HCT116 (cell line): Measurements from ENCODE around the gene NSMF. TPM values are rescaled to one million over a fixed set of nuclear protein-coding genes. Genes with fewer than 3 reads are reported as not detected.

Experiments used
- ATAC-seq: fragments of 200-7000 bp; cut with Tn5 transposase; 2 replicates; pipeline ENCODE4 v1.9.1; 2020; ENCODE audit warnings: mild to moderate bottlenecking, moderate library complexity
- BruUV-seq: library from RNA; stranded (reverse); fragments of 400-500 nt; replicated peaks from 2 replicates; lab custom pipeline; 2021; lab: Mats Ljungman, UMichigan
- CTCF ChIA-PET: fragments of 300-600 bp; sonication (Branson Sonifier 250); formaldehyde crosslinking; loops from one replicate; lab custom pipeline; 2021; ENCODE audit warnings: antibody characterized with exemption; lab: Charles Lee
- POLR2A ChIA-PET: fragments of 300-600, 350-600 bp; sonication (Branson Sonifier 250); formaldehyde crosslinking; loops from one replicate; lab custom pipeline; 2021; ENCODE audit warnings: antibody characterized with exemption; lab: Charles Lee
- RAD21 ChIA-PET, 2 experiments: fragments of 300-600 bp; sonication (Branson Sonifier 250); formaldehyde crosslinking; loops; one replicate each; lab custom pipeline; 2023; ENCODE audit warnings: low total read pairs in 2 of 2; ENCODE audit not compliant: uncharacterized antibody in 2 of 2, unreplicated experiment in 2 of 2, low non-redundant PET in 1 of 2; lab: Charles Lee
- DNase-seq: peaks from one replicate; pipeline ENCODE4 v3.0.0-alpha.2; 2010; ENCODE audit warnings: low read depth, low spot score
- H2AFZ ChIP-seq: fragments of 200-600 bp; shearing (Covaris generic), sonication (generic); 2 replicates; pipeline ENCODE4 v1.6.1; 2017; ENCODE audit warnings: low read depth, mixed run types, mixed read lengths, antibody characterized with exemption, low read length; ENCODE audit not compliant: poor library complexity, severe bottlenecking
- H3K27ac ChIP-seq: 2 replicates; pipeline ENCODE4 v1.5.1; 2012; ENCODE audit warnings: low read depth, low read length
- H3K27me3 ChIP-seq: fragments of 200-600 bp; sonication (generic); 2 replicates; pipeline ENCODE4 v1.6.1; 2016; ENCODE audit warnings: mixed run types, low read length, mixed read lengths; ENCODE audit not compliant: insufficient read depth
- H3K36me3 ChIP-seq, 2 experiments: fragments of 200-500 bp in 1 of 2; fragments of 200-600 bp in 1 of 2; sonication (Bioruptor generic) in 1 of 2; sonication (generic) in 1 of 2; 2 replicates each; pipeline versions ENCODE4 v1.5.1 to v1.6.1; 2014 to 2016; ENCODE audit warnings: low read length in 2 of 2, inconsistent platforms in 1 of 2, mixed read lengths in 1 of 2, mixed run types in 1 of 2; ENCODE audit not compliant: insufficient read depth in 2 of 2, control insufficient read depth in 1 of 2
- H3K4me1 ChIP-seq, 2 experiments: fragments of 200-600 bp in 1 of 2; sonication (generic) in 1 of 2; 2 replicates each; pipeline versions ENCODE4 v1.5.1 to v1.6.1; 2012 to 2017; ENCODE audit warnings: low read length in 2 of 2, inconsistent platforms in 1 of 2, mild to moderate bottlenecking in 1 of 2, mixed read lengths in 1 of 2, mixed run types in 1 of 2, moderate library complexity in 1 of 2; ENCODE audit not compliant: insufficient read depth in 2 of 2, control insufficient read depth in 1 of 2
- H3K4me2 ChIP-seq: fragments of 200-600 bp; sonication (generic); 2 replicates; pipeline ENCODE4 v1.6.1; 2017; ENCODE audit warnings: mixed run types, low read length, mixed read lengths
- H3K4me3 ChIP-seq, 2 experiments: fragments of 200-600 bp in 1 of 2; sonication (generic) in 1 of 2; replicated peaks in 1 of 2; 2 replicates each; pipeline ENCODE4 v1.5.1; 2011 to 2016; ENCODE audit warnings: low read length in 2 of 2, control low read depth in 1 of 2, low read depth in 1 of 2, mild to moderate bottlenecking in 1 of 2, mixed read lengths in 1 of 2, mixed run types in 1 of 2
- H3K79me2 ChIP-seq: fragments of 200-600 bp; sonication (generic); 2 replicates; pipeline ENCODE4 v1.6.1; 2017; ENCODE audit warnings: mild to moderate bottlenecking, mixed run types, low read length, moderate library complexity, mixed read lengths; ENCODE audit not compliant: insufficient read depth
- H3K9ac ChIP-seq: fragments of 200-600 bp; sonication (generic); 2 replicates; pipeline ENCODE4 v1.6.1; 2016; ENCODE audit warnings: low read length, mixed read lengths
- H3K9me2 ChIP-seq: fragments of 200-600 bp; sonication (generic), shearing (Covaris generic); 2 replicates; pipeline ENCODE4 v1.6.1; 2017; ENCODE audit warnings: mixed run types, mild to moderate bottlenecking, moderate library complexity; ENCODE audit not compliant: insufficient read depth
- H3K9me3 ChIP-seq, 2 experiments: fragments of 200-500 bp in 1 of 2; fragments of 200-600 bp in 1 of 2; sonication (Bioruptor generic) in 1 of 2; sonication (generic) in 1 of 2; 2 replicates each; pipeline ENCODE4 v1.6.1; 2014 to 2017; ENCODE audit warnings: low read length in 2 of 2, mixed read lengths in 2 of 2, inconsistent platforms in 1 of 2, low read depth in 1 of 2, mild to moderate bottlenecking in 1 of 2, mixed run types in 1 of 2, moderate library complexity in 1 of 2; ENCODE audit not compliant: control insufficient read depth in 1 of 2, insufficient read depth in 1 of 2
- H4K20me1 ChIP-seq: fragments of 200-600 bp; sonication (generic), shearing (Covaris generic); 2 replicates; pipeline ENCODE4 v1.6.1; 2017; ENCODE audit warnings: mixed run types, mild to moderate bottlenecking, moderate library complexity; ENCODE audit not compliant: insufficient read depth
- ATF3 ChIP-seq: IDR thresholded peaks from 2 replicates; pipeline ENCODE4 v1.6.1; 2012
- CTCF ChIP-seq, 3 experiments: fragments of 200-600 bp in 1 of 3; sonication (generic) in 1 of 3; IDR thresholded peaks in 2 of 3; conservative IDR thresholded peaks in 1 of 3; 2 replicates each; pipeline ENCODE4 v1.5.1; 2012 to 2017; ENCODE audit warnings: low read depth in 2 of 3, low read length in 2 of 3, antibody characterized with exemption in 1 of 3, borderline replicate concordance in 1 of 3, control low read depth in 1 of 3, mild to moderate bottlenecking in 1 of 3, mixed read lengths in 1 of 3, mixed run types in 1 of 3, moderate library complexity in 1 of 3; ENCODE audit not compliant: insufficient read depth in 1 of 3
- EGR1 ChIP-seq: IDR thresholded peaks from 2 replicates; pipeline ENCODE4 v1.6.1; 2012; ENCODE audit warnings: low read depth
- ELF1 ChIP-seq: IDR thresholded peaks from 2 replicates; pipeline ENCODE4 v1.6.1; 2012; ENCODE audit warnings: low read depth, borderline replicate concordance
- EZH2 ChIP-seq: fragments of 200-600 bp; sonication (generic); IDR thresholded peaks from 2 replicates; pipeline ENCODE4 v1.6.1; 2017; ENCODE audit warnings: antibody characterized with exemption, mixed run types
- FOSL1 ChIP-seq: IDR thresholded peaks from 2 replicates; pipeline ENCODE4 v1.6.1; 2012; ENCODE audit warnings: low read depth
- JUND ChIP-seq: IDR thresholded peaks from 2 replicates; pipeline ENCODE4 v1.6.1; 2012
- REST ChIP-seq: IDR thresholded peaks from 2 replicates; pipeline ENCODE4 v1.6.1; 2012; ENCODE audit warnings: low read depth
- SP1 ChIP-seq: IDR thresholded peaks from 2 replicates; pipeline ENCODE4 v1.6.1; 2012; ENCODE audit warnings: low read depth
- SRF ChIP-seq: IDR thresholded peaks from 2 replicates; pipeline ENCODE4 v1.6.1; 2012; ENCODE audit warnings: low read depth
- TCF7L2 ChIP-seq: IDR thresholded peaks from 2 replicates; pipeline ENCODE4 v1.7.0; 2011; ENCODE audit warnings: borderline replicate concordance, inconsistent platforms; ENCODE audit not compliant: insufficient read depth, insufficient read length; ENCODE audit errors: extremely low read depth
- ZNF274 ChIP-seq: fragments of 200-500 bp; sonication (Bioruptor generic); IDR thresholded peaks from 2 replicates; pipeline ENCODE4 v1.6.1; 2014; ENCODE audit warnings: mild to moderate bottlenecking, low read depth, low read length, inconsistent platforms
- intact Hi-C: fragments of 100-400 bp; cut with micrococcal nuclease; formaldehyde crosslinking; loops from 2 replicates; pipeline ENCODE4 v1.10.0; 2022
- total RNA-seq: library from RNA; stranded (reverse); gene quantifications from one replicate; pipeline ENCODE4 v1.2.1, GENCODE V29; 2021; ENCODE audit not compliant: unreplicated experiment

Gene NSMF
- total RNA-seq, 1 experiment from 2014 or later = 81.9 TPM

- ATAC-seq (no peak), DNase-seq (no peak)
- no peaks in the 10 kb centered on the region for H3K9me3 ChIP-seq
- H3K4me3 ChIP-seq = no peak overlapping the region
- intact Hi-C loops = no loop called here
- H3K4me1 ChIP-seq = peaks cover 12 to 22% of the 10 kb centered on the region in 2 experiments
- H3K79me2 ChIP-seq = peaks cover 6% of the 10 kb centered on the region; the same call in 1 of the 2 replicates
- no peak overlapping the region for H3K4me2 ChIP-seq
- ChIA-PET POLR2A (no interaction called here), RAD21 (no interaction called here)
- peaks cover 8 to 22% of the 10 kb centered on the region in 2 experiments; a peak in 3 of 4 replicates for H3K36me3 ChIP-seq
- no peak overlapping the region for H3K27ac ChIP-seq
- no TSS peak for BruUV-seq
- H2AFZ ChIP-seq = no peak overlapping the region
- no peak for TF ChIP-seq EGR1
- no peak for TF ChIP-seq FOSL1
- TF ChIP-seq ELF1 = no peak
- TF ChIP-seq, all 23 proteins: peak for 0
- CTCF ChIA-PET = interaction anchor here (1.0 kb wide), 1 partner anchor 25 kb away, joined by 3 read pairs; the partner anchor contains the start of gene EXD3
- no peak overlapping the region for H3K9ac ChIP-seq
- no peaks in the 10 kb centered on the region for H3K9me2 ChIP-seq
- no peaks in the 10 kb centered on the region for H4K20me1 ChIP-seq
- no peaks in the 10 kb centered on the region for H3K27me3 ChIP-seq
Measured at GRCh38 chr9:137447722-137448601, 11.2 kb downstream of the NSMF start.

- intact Hi-C loops = no loop called here
- RAD21 ChIA-PET = no interaction called here
- H3K4me2 ChIP-seq = no peak overlapping the region
- no peaks in the 10 kb centered on the region for H3K27me3 ChIP-seq
- no peaks in the 10 kb centered on the region for H3K9me3 ChIP-seq
- H3K4me3 ChIP-seq = no peak overlapping the region
- no TSS peak for BruUV-seq
- H4K20me1 ChIP-seq = no peaks in the 10 kb centered on the region
- no peak for DNase-seq
- H3K27ac ChIP-seq = no peak overlapping the region
- CTCF ChIA-PET = interaction anchor here (1.3 to 1.5 kb wide), 2 partner anchors 24 to 160 kb away, joined by 5 to 11 read pairs; partner anchors contain the start of gene EXD3
- no peaks in the 10 kb centered on the region for H3K9me2 ChIP-seq
- POLR2A ChIA-PET = no interaction called here
- no peak overlapping the region for H3K9ac ChIP-seq
- H3K36me3 ChIP-seq = peaks cover 6 to 12% of the 10 kb centered on the region in 2 experiments; a peak in 3 of 4 replicates
- H2AFZ ChIP-seq = no peak overlapping the region
- H3K79me2 ChIP-seq = no peaks in the 10 kb centered on the region
- 0 out of 2 replicates have a peak, but pooled peaks have one; percentile 6 for ATAC-seq
- peaks cover 15 to 26% of the 10 kb centered on the region in 2 experiments for H3K4me1 ChIP-seq
- TF ChIP-seq ZNF274 = no peak
- no peak for TF ChIP-seq SRF
- no peak for TF ChIP-seq CTCF (IDR thresholded peaks at IDR 0.05 in 2 of 3, conservative IDR thresholded peaks at IDR 0.05 in 1 of 3; ENCODE audit: borderline replicate concordance in 1 of 3, insufficient read depth in 1 of 3, low read depth in 2 of 3, low read length in 2 of 3)
- no peak for TF ChIP-seq REST
- no peak for TF ChIP-seq EZH2
- no peak for TF ChIP-seq FOSL1
- TF ChIP-seq SP1 = no peak
- no peak for TF ChIP-seq JUND
- no peak for TF ChIP-seq ATF3
- TF ChIP-seq TCF7L2 = no peak
Measured at GRCh38 chr9:137446851-137447471, 12.2 kb downstream of the NSMF start.
